Uterus (tissue), 4 donors: Measurements from ENCODE around the gene DOC2A. TPM values are rescaled to one million over a fixed set of nuclear protein-coding genes. Genes with fewer than 3 reads are reported as not detected.

Experiments
- DNase-seq, 2 donors: peaks; one replicate each; pipeline ENCODE4 v3.0.0-alpha.2; 2019 to 2020
- H3K27ac ChIP-seq, 2 donors: fragments of 200-600 bp; sonication (generic); 1 replicate in 1 of 2; 2 replicates in 1 of 2; pipeline ENCODE4 v1.5.1; 2016 to 2018
- H3K27me3 ChIP-seq, 2 donors: fragments of 200-600 bp; sonication (generic); one replicate each; pipeline ENCODE4 v1.5.1; 2018 to 2019; ENCODE audit warnings: control low read depth in 1 of 2
- H3K36me3 ChIP-seq, 2 donors: fragments of 200-600 bp; sonication (generic); one replicate each; pipeline ENCODE4 v1.5.1; 2019; ENCODE audit warnings: control low read depth in 1 of 2
- H3K4me1 ChIP-seq, 2 donors: fragments of 200-600 bp; sonication (generic); one replicate each; pipeline ENCODE4 v1.5.1; 2018 to 2019; ENCODE audit warnings: control low read depth in 1 of 2
- H3K4me3 ChIP-seq, 2 donors: fragments of 200-600 bp; sonication (generic); 1 replicate in 1 of 2; 2 replicates in 1 of 2; pipeline ENCODE4 v1.5.1; 2018 to 2019; ENCODE audit warnings: mild to moderate bottlenecking in 1 of 2
- H3K9me3 ChIP-seq, 2 donors: fragments of 200-600 bp; sonication (generic); one replicate each; pipeline ENCODE4 v1.5.1; 2019; ENCODE audit warnings: control low read depth in 1 of 2
- CTCF ChIP-seq, 4 experiments: fragments of 200-600 bp in 2 of 4; fragments of 450-650 bp in 2 of 4; sonication (generic) in 2 of 4; IDR thresholded peaks; one replicate each; pipeline ENCODE4 v1.5.1; 2016 to 2019; ENCODE audit warnings: antibody characterized with exemption in 4 of 4, mild to moderate bottlenecking in 2 of 4, moderate library complexity in 1 of 4
- POLR2A ChIP-seq, 2 donors: fragments of 450-650 bp; IDR thresholded peaks; one replicate each; pipeline ENCODE4 v1.6.1; 2016; ENCODE audit warnings: antibody characterized with exemption in 2 of 2, mild to moderate bottlenecking in 1 of 2, moderate library complexity in 1 of 2
- intact Hi-C: fragments of 100-400 bp; cut with DNase I; formaldehyde crosslinking; loops from one replicate; pipeline ENCODE4 v1.15.1; 2023; ENCODE audit warnings: low total_unique reads
- total RNA-seq, 4 donors: library from RNA; depleted of rRNA in 3 of 4; stranded (reverse); fragments of >200 nt in 3 of 4; gene quantifications; one replicate each; pipeline versions ENCODE4 v1.1.0 to v1.2.4, GENCODE V29; 2014 to 2023
- donor health status: DM: yes; HTN: yes; CAD: no.

The DOC2A gene
- total RNA-seq, 4 donors from 2014 or later, result 1.0 to 2.6 (median 1.8) TPM; not detected in 1

GRCh38 chr16:29975811-29976511 is 34.9 kb downstream of the DOC2A start:
- Histone ChIP-seq H3K4me3 (peak overlapping the region; percentile 9 to 91), H3K27ac (peak overlapping the region; percentile 55 to 90), H3K27me3 (no peaks in the 10 kb centered on the region), H3K4me1 (peaks cover 0 to 14% of the 10 kb centered on the region in 2 donors), H3K9me3 (no peaks in the 10 kb centered on the region), H3K36me3 (no peaks in the 10 kb centered on the region)
- intact Hi-C loops, result no loop called here
- DNase-seq, result no peak
- TF ChIP-seq CTCF (IDR thresholded peaks at IDR 0.05), result no peak
- TF ChIP-seq POLR2A (IDR thresholded peaks at IDR 0.05), result no peak

GRCh38 chr16:29975134-29975538 is 35.7 kb downstream of the DOC2A start:
- Histone ChIP-seq H3K27me3 (no peaks in the 10 kb centered on the region), H3K4me1 (peaks cover 0 to 14% of the 10 kb centered on the region in 2 donors), H3K9me3 (no peaks in the 10 kb centered on the region), H3K27ac (peak overlapping the region; percentile 90 to 96), H3K36me3 (no peaks in the 10 kb centered on the region), H3K4me3 (peak overlapping the region; percentile 89 to 91)
- DNase-seq, result no peak
- intact Hi-C loops, result no loop called here
- TF ChIP-seq POLR2A (IDR thresholded peaks at IDR 0.05) (no peak), CTCF (IDR thresholded peaks at IDR 0.05) (no peak)

- Histone ChIP-seq H3K27ac (peak overlapping the region; percentile 90 to 96), H3K4me3 (peak overlapping the region; percentile 89 to 91), H3K27me3 (no peaks in the 10 kb centered on the region), H3K4me1 (peaks cover 0 to 14% of the 10 kb centered on the region in 2 donors), H3K9me3 (no peaks in the 10 kb centered on the region), H3K36me3 (no peaks in the 10 kb centered on the region)
- DNase-seq, result peak; percentile 38 to 49
- TF ChIP-seq POLR2A (IDR thresholded peaks at IDR 0.05), result no peak
- peak in 1 of 4 experiments; percentile 6 for TF ChIP-seq CTCF (IDR thresholded peaks at IDR 0.05)
- intact Hi-C loops, result no loop called here
Measured at GRCh38 chr16:29974291-29975133, 36.3 kb downstream of the DOC2A start.

- peak in 1 of 4 experiments; percentile 11 for TF ChIP-seq CTCF (IDR thresholded peaks at IDR 0.05)
- peak; percentile 57 to 89 for TF ChIP-seq POLR2A (IDR thresholded peaks at IDR 0.05)
- peak; percentile 99 for DNase-seq
- H3K36me3 ChIP-seq, result no peaks in the 10 kb centered on the region
- intact Hi-C loops, result no loop called here
- H3K27ac ChIP-seq, result peak within 1 kb of the TSS; percentile 90 to 96
- H3K9me3 ChIP-seq, result no peaks in the 10 kb centered on the region
- H3K27me3 ChIP-seq, result no peaks in the 10 kb centered on the region
- H3K4me3 ChIP-seq, result peak within 1 kb of the TSS; percentile 89 to 91
- peaks cover 0 to 14% of the 10 kb centered on the region in 2 donors for H3K4me1 ChIP-seq
Measured at GRCh38 chr16:29973384-29974246, 37.2 kb downstream of the DOC2A start, which contains the start of gene TAOK2. Gene TAOK2, plus strand, starts transcription at chr16:29973868. Its CDS starts 3,905 bp downstream, at chr16:29977773.
